ENCODE data around the gene POLR2J3.
"Not testable (repeated sequence)": the region's sequence is repeated elsewhere in the genome, so short reads cannot be mapped to it uniquely, and the experiment has no call there.

DNA sequence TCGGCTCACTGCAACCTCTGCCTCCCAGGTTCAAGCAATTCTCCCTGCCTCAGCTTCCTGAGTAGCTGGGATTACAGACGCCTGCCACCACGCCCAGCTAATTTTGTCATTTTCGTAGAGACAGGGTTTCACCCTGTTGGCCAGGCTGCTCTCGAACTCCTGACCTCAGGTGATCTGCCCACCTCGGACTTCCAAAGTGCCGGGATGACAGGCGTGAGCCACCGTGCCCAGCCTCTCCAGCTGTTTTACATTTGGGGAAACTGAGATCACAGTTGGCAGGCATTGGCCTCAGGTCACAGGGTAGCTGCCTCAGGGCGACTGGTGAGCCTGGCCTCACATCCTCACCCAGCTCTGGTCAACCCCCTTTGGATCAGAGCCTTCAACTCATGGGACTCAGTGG, 37.4 kb upstream of the POLR2J3 start:
- TF ChIP-seq, protein P1, sequence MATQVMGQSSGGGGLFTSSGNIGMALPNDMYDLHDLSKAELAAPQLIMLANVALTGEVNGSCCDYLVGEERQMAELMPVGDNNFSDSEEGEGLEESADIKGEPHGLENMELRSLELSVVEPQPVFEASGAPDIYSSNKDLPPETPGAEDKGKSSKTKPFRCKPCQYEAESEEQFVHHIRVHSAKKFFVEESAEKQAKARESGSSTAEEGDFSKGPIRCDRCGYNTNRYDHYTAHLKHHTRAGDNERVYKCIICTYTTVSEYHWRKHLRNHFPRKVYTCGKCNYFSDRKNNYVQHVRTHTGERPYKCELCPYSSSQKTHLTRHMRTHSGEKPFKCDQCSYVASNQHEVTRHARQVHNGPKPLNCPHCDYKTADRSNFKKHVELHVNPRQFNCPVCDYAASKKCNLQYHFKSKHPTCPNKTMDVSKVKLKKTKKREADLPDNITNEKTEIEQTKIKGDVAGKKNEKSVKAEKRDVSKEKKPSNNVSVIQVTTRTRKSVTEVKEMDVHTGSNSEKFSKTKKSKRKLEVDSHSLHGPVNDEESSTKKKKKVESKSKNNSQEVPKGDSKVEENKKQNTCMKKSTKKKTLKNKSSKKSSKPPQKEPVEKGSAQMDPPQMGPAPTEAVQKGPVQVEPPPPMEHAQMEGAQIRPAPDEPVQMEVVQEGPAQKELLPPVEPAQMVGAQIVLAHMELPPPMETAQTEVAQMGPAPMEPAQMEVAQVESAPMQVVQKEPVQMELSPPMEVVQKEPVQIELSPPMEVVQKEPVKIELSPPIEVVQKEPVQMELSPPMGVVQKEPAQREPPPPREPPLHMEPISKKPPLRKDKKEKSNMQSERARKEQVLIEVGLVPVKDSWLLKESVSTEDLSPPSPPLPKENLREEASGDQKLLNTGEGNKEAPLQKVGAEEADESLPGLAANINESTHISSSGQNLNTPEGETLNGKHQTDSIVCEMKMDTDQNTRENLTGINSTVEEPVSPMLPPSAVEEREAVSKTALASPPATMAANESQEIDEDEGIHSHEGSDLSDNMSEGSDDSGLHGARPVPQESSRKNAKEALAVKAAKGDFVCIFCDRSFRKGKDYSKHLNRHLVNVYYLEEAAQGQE (IDR thresholded peaks at IDR 0.05; ENCODE audit: low read depth, low read length) = not testable (repeated sequence)
- TF ChIP-seq CTCF (IDR thresholded peaks at IDR 0.05); SMC3 (IDR thresholded peaks at IDR 0.05; ENCODE audit: low read depth, low read length); SIN3A (IDR thresholded peaks at IDR 0.05; ENCODE audit: borderline replicate concordance, low read depth, low read length); FOXM1 (IDR thresholded peaks at IDR 0.05; ENCODE audit: low read depth): not testable (repeated sequence)

All from SK-N-SH (cell line).